Mucosa of gallbladder (tissue), 1 donor: ENCODE data around the gene C1QTNF12. TPM values are rescaled to one million over a fixed set of nuclear protein-coding genes. Genes with fewer than 3 reads are reported as not detected.

ENCODE experiments used
- DNase-seq: peaks from one replicate; pipeline ENCODE4 v3.0.0-alpha.2; 2020; ENCODE audit warnings: low spot score
- total RNA-seq: library from RNA; stranded (reverse); gene quantifications from one replicate; pipeline ENCODE4 v1.2.1, GENCODE V29; 2021
- donor health status: DM: no; HTN: no; CAD: no.

C1QTNF12 gene
- total RNA-seq, 1 donor from 2014 or later, result 4.9 TPM

- no peak for DNase-seq
These were observed 17.8 kb downstream of the C1QTNF12 start for GRCh38 chr1:1228596-1229321.

- DNase-seq, result no peak
These were observed 18.3 kb downstream of the C1QTNF12 start for GRCh38 chr1:1228187-1228586.

- no peak for DNase-seq
These were observed 19.1 kb downstream of the C1QTNF12 start for GRCh38 chr1:1227386-1227785.

- no peak for DNase-seq
These were observed 19.8 kb downstream of the C1QTNF12 start for GRCh38 chr1:1226566-1227362.

GRCh38 chr1:1225913-1226312, 20.6 kb downstream of the C1QTNF12 start:
- no peak for DNase-seq

GRCh38 chr1:1225238-1225845, 21.2 kb downstream of the C1QTNF12 start:
- DNase-seq, result no peak

GRCh38 chr1:1223891-1224290, 22.6 kb downstream of the C1QTNF12 start:
- DNase-seq, result no peak

- DNase-seq, result no peak
These were observed 23.2 kb downstream of the C1QTNF12 start for GRCh38 chr1:1223321-1223720.

- no peak for DNase-seq
These were observed 23.8 kb downstream of the C1QTNF12 start for GRCh38 chr1:1222575-1223225.

- no peak for DNase-seq
These were observed 24.5 kb downstream of the C1QTNF12 start for GRCh38 chr1:1221887-1222574.

- no peak for DNase-seq
These were observed 26.3 kb downstream of the C1QTNF12 start for GRCh38 chr1:1220197-1220596.

GRCh38 chr1:1219341-1219740, 27.2 kb downstream of the C1QTNF12 start:
- no peak for DNase-seq

GRCh38 chr1:1218524-1219200, 27.9 kb downstream of the C1QTNF12 start:
- DNase-seq, result no peak

- DNase-seq, result no peak
These were observed 28.6 kb downstream of the C1QTNF12 start for GRCh38 chr1:1217621-1218523.

- DNase-seq, result no peak
These were observed 29.5 kb downstream of the C1QTNF12 start for GRCh38 chr1:1216770-1217620.

- DNase-seq, result no peak
These were observed 30.5 kb downstream of the C1QTNF12 start for GRCh38 chr1:1215881-1216605.

GRCh38 chr1:1215080-1215676, 31.3 kb downstream of the C1QTNF12 start:
- DNase-seq, result no peak
